Mononuclear cell (primary cell): ENCODE results near the gene ST7. TPM values are rescaled to one million over a fixed set of nuclear protein-coding genes. Genes with fewer than 3 reads are reported as not detected.

Source experiments
- H3K27me3 ChIP-seq: 2 replicates; pipeline ENCODE4 v1.6.0; 2011; ENCODE audit warnings: low read length, control low read depth; ENCODE audit not compliant: insufficient read depth
- H3K4me1 ChIP-seq: 2 replicates; pipeline ENCODE4 v1.5.1; 2011; ENCODE audit warnings: mild to moderate bottlenecking, low read length, control low read depth; ENCODE audit not compliant: insufficient read depth
- H3K4me3 ChIP-seq: 2 replicates; pipeline ENCODE4 v1.5.1; 2011; ENCODE audit warnings: mild to moderate bottlenecking, low read length, moderate library complexity
- H3K9me3 ChIP-seq: 2 replicates; pipeline ENCODE4 v1.5.1; 2011; ENCODE audit warnings: low read depth, mild to moderate bottlenecking, control low read depth, low read length
- total RNA-seq: library from RNA; depleted of rRNA; stranded (reverse); fragments of >200 nt; gene quantifications from one replicate; pipeline ENCODE4 v1.2.3, GENCODE V29; 2012

Gene ST7
- total RNA-seq, 1 donor: 9.3 TPM

- H3K27me3 ChIP-seq: no peaks in the 10 kb centered on the region
- H3K9me3 ChIP-seq: no peaks in the 10 kb centered on the region
- no peak overlapping the region for H3K4me3 ChIP-seq
Measured at GRCh38 chr7:117129521-117129955, 176.2 kb downstream of the ST7 start.

GRCh38 chr7:117130262-117130661 is 177.0 kb downstream of the ST7 start:
- Histone ChIP-seq H3K9me3 (no peaks in the 10 kb centered on the region), H3K27me3 (no peaks in the 10 kb centered on the region), H3K4me1 (peaks cover 15% of the 10 kb centered on the region)

More at GRCh38 chr7:117129521-117129955, 176.2 kb downstream of the ST7 start:
- H3K4me1 ChIP-seq: peaks cover 9% of the 10 kb centered on the region

GRCh38 chr7:117132321-117133120 is 179.2 kb downstream of the ST7 start:
- no peaks in the 10 kb centered on the region for H3K27me3 ChIP-seq
- peaks cover 15% of the 10 kb centered on the region for H3K4me1 ChIP-seq
- no peaks in the 10 kb centered on the region for H3K9me3 ChIP-seq
- no peak overlapping the region for H3K4me3 ChIP-seq

More at GRCh38 chr7:117130262-117130661, 177.0 kb downstream of the ST7 start:
- no peak overlapping the region for H3K4me3 ChIP-seq

- peaks cover 18% of the 10 kb centered on the region for H3K4me1 ChIP-seq
- no peak overlapping the region for H3K4me3 ChIP-seq
- no peaks in the 10 kb centered on the region for H3K9me3 ChIP-seq
- no peaks in the 10 kb centered on the region for H3K27me3 ChIP-seq
Measured at GRCh38 chr7:117133125-117133524, 179.8 kb downstream of the ST7 start.

GRCh38 chr7:117134411-117134810 is 181.1 kb downstream of the ST7 start:
- Histone ChIP-seq H3K27me3 (no peaks in the 10 kb centered on the region), H3K9me3 (no peaks in the 10 kb centered on the region), H3K4me3 (no peak overlapping the region), H3K4me1 (peaks cover 26% of the 10 kb centered on the region)

GRCh38 chr7:117134889-117135552 is 181.7 kb downstream of the ST7 start:
- no peak overlapping the region for H3K4me3 ChIP-seq
- H3K9me3 ChIP-seq: no peaks in the 10 kb centered on the region
- no peaks in the 10 kb centered on the region for H3K27me3 ChIP-seq
- H3K4me1 ChIP-seq: peaks cover 30% of the 10 kb centered on the region

GRCh38 chr7:117135553-117135891 is 182.2 kb downstream of the ST7 start:
- Histone ChIP-seq H3K4me3 (no peak overlapping the region), H3K27me3 (no peaks in the 10 kb centered on the region), H3K4me1 (peaks cover 30% of the 10 kb centered on the region), H3K9me3 (no peaks in the 10 kb centered on the region)

GRCh38 chr7:117137868-117138267 is 184.6 kb downstream of the ST7 start:
- Histone ChIP-seq H3K9me3 (no peaks in the 10 kb centered on the region), H3K4me1 (peaks cover 33% of the 10 kb centered on the region), H3K4me3 (no peak overlapping the region), H3K27me3 (no peaks in the 10 kb centered on the region)

- no peaks in the 10 kb centered on the region for H3K9me3 ChIP-seq
- H3K4me3 ChIP-seq: no peak overlapping the region
- H3K27me3 ChIP-seq: no peaks in the 10 kb centered on the region
- H3K4me1 ChIP-seq: peaks cover 40% of the 10 kb centered on the region
Measured at GRCh38 chr7:117138495-117138894, 185.2 kb downstream of the ST7 start.

GRCh38 chr7:117138981-117139380 is 185.7 kb downstream of the ST7 start:
- Histone ChIP-seq H3K9me3 (no peaks in the 10 kb centered on the region), H3K4me1 (peaks cover 37% of the 10 kb centered on the region), H3K27me3 (no peaks in the 10 kb centered on the region), H3K4me3 (no peak overlapping the region)

GRCh38 chr7:117139397-117139984 is 186.2 kb downstream of the ST7 start:
- Histone ChIP-seq H3K27me3 (no peaks in the 10 kb centered on the region), H3K4me3 (no peak overlapping the region), H3K4me1 (peaks cover 32% of the 10 kb centered on the region), H3K9me3 (no peaks in the 10 kb centered on the region)

GRCh38 chr7:117140921-117141320 is 187.6 kb downstream of the ST7 start:
- H3K4me3 ChIP-seq: no peak overlapping the region
- H3K9me3 ChIP-seq: no peaks in the 10 kb centered on the region
- peaks cover 26% of the 10 kb centered on the region for H3K4me1 ChIP-seq
- no peaks in the 10 kb centered on the region for H3K27me3 ChIP-seq

GRCh38 chr7:117143066-117143465 is 189.8 kb downstream of the ST7 start:
- Histone ChIP-seq H3K4me1 (peaks cover 36% of the 10 kb centered on the region), H3K9me3 (no peaks in the 10 kb centered on the region), H3K27me3 (no peaks in the 10 kb centered on the region), H3K4me3 (no peak overlapping the region)

- Histone ChIP-seq H3K9me3 (no peaks in the 10 kb centered on the region), H3K4me3 (no peak overlapping the region), H3K4me1 (peaks cover 31% of the 10 kb centered on the region), H3K27me3 (no peaks in the 10 kb centered on the region)
Measured at GRCh38 chr7:117143580-117143979, 190.3 kb downstream of the ST7 start.

GRCh38 chr7:117145333-117145732 is 192.0 kb downstream of the ST7 start:
- H3K4me1 ChIP-seq: peaks cover 22% of the 10 kb centered on the region
- no peaks in the 10 kb centered on the region for H3K27me3 ChIP-seq
- no peaks in the 10 kb centered on the region for H3K9me3 ChIP-seq
- no peak overlapping the region for H3K4me3 ChIP-seq
